GM12891 (cell line): ENCODE data around the gene TANC1.

Experiments used
- DNase-seq: peaks from one replicate; pipeline ENCODE4 v3.0.0; 2011; ENCODE audit warnings: low spot score; ENCODE audit not compliant: insufficient read length
- FAIRE-seq: peaks from 2 replicates; lab custom pipeline; 2011; peaks lifted over from hg19 to GRCh38; lab: Jason Lieb, UNC
- PAX5 ChIP-seq: IDR thresholded peaks from 2 replicates; pipeline ENCODE4 v1.6.1; 2011; ENCODE audit warnings: low read length, moderate library complexity, mild to moderate bottlenecking; ENCODE audit not compliant: insufficient read depth, severe bottlenecking
- POLR2A ChIP-seq: IDR thresholded peaks from 2 replicates; pipeline ENCODE4 v1.6.1; 2011; ENCODE audit warnings: low read depth, low read length, control low read depth
- POLR2AphosphoS5 ChIP-seq: IDR thresholded peaks from 2 replicates; pipeline ENCODE4 v1.6.1; 2011; ENCODE audit warnings: low read depth, low read length, control low read depth
- POU2F2 ChIP-seq: IDR thresholded peaks from 2 replicates; pipeline ENCODE4 v1.6.1; 2011; ENCODE audit warnings: low read depth, mild to moderate bottlenecking, control low read depth, low read length, moderate library complexity
- SPI1 ChIP-seq: IDR thresholded peaks from 2 replicates; pipeline ENCODE4 v1.6.1; 2011; ENCODE audit warnings: low read depth, low read length, control low read depth
- TAF1 ChIP-seq: IDR thresholded peaks from 2 replicates; pipeline ENCODE4 v1.6.1; 2011; ENCODE audit warnings: low read depth, low read length, control low read depth

The TANC1 gene

GRCh38 chr2:158955842-158956365 is 12.5 kb upstream of the TANC1 start:
- no peak for DNase-seq
- no peak for TF ChIP-seq TAF1
- no peak for TF ChIP-seq SPI1
- TF ChIP-seq POLR2A = no peak
- TF ChIP-seq POU2F2 = no peak
- no peak for TF ChIP-seq POLR2AphosphoS5
- no peak for TF ChIP-seq PAX5
- no peak for FAIRE-seq

DNA sequence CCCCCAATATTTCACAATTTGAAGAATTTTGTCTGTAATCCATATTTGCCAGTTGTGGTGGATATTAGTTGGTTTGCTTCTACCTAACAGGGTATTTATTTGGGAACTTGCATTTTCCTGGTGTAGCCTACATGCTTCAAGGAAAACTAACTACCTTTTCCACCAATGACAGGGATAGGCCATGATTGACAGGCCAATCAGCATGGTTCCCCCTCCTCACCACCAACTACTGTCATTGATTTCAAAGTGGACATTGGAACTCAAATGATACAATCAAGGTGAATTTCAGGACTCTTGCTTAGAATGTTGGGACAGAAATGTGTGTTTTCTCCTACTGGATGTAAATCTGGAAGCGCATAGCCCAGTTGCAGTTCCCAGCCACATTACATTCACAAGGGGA is 10.1 kb upstream of the TANC1 start:
- no peak for FAIRE-seq
- no peak for DNase-seq
- no peak for TF ChIP-seq SPI1
- TF ChIP-seq POLR2A = no peak
- no peak for TF ChIP-seq PAX5
- no peak for TF ChIP-seq POLR2AphosphoS5
- TF ChIP-seq TAF1 = no peak
- TF ChIP-seq POU2F2 = no peak

GRCh38 chr2:158960193-158960592 is 8.2 kb upstream of the TANC1 start:
- FAIRE-seq (no peak), DNase-seq (no peak)
- no peak for TF ChIP-seq TAF1

GRCh38 chr2:158962074-158962473 is 6.4 kb upstream of the TANC1 start:
- TF ChIP-seq POU2F2 (no peak), POLR2A (no peak), TAF1 (no peak), SPI1 (no peak), POLR2AphosphoS5 (no peak), PAX5 (no peak)
- no peak for DNase-seq
- no peak for FAIRE-seq

DNA sequence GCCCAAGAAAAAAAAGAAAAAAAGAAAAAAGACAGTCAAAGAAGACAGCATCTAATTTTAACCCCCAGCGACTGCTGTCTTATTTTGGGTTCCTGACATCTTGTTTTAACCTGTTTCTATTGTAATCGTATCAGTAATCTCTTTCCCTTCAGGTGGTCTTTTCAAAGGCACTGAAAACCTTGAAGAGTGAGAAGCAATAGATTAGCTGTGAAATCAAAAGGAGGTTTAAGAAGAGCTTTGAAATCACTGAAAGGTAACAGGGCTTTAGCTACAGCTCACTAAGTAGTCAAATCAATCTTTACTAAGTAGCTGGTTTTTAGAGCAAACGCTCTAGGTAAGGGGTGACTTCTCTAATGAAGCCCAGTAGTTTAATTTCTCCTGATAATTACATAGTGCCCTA is 5.4 kb upstream of the TANC1 start:
- no peak for TF ChIP-seq TAF1
- FAIRE-seq (no peak), DNase-seq (no peak)

DNA sequence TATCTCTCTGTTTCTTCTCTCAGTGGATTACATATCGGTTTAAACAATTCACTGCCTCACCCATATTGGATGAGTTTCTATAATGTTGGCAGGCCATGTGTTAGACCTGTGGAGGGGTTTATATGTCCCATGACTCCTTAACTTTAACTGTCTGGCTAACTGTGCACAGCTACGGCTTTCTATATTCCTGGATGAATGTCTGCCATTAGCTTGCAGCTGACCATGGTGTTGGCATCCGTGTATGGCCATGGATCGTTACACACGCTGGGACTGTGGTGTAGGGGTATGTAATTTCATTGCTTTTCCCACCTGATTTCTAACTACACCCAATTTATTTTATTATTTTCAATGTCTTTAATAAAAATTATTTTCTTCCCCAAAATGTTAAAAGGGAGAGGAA is 3.3 kb upstream of the TANC1 start:
- DNase-seq (no peak), FAIRE-seq (no peak)
- TF ChIP-seq POLR2A (no peak), POU2F2 (no peak), SPI1 (no peak)

GRCh38 chr2:158965641-158966040 is 2.8 kb upstream of the TANC1 start:
- TF ChIP-seq SPI1 (no peak), POU2F2 (no peak), TAF1 (no peak), POLR2A (no peak), POLR2AphosphoS5 (no peak), PAX5 (no peak)
- FAIRE-seq (no peak), DNase-seq (no peak)

GRCh38 chr2:158966312-158966711 is 2.1 kb upstream of the TANC1 start:
- TF ChIP-seq SPI1 (no peak), POU2F2 (no peak), TAF1 (no peak), POLR2A (no peak), PAX5 (no peak), POLR2AphosphoS5 (no peak)
- no peak for DNase-seq
- no peak for FAIRE-seq

- FAIRE-seq (no peak), DNase-seq (no peak)
- no peak for TF ChIP-seq POLR2A
- TF ChIP-seq PAX5 = no peak
- no peak for TF ChIP-seq SPI1
- TF ChIP-seq TAF1 = no peak
- TF ChIP-seq POLR2AphosphoS5 = no peak
- no peak for TF ChIP-seq POU2F2
Observed at GRCh38 chr2:158967114-158967730, 1.2 kb upstream of the TANC1 start.

GRCh38 chr2:158967731-158968395 is 577 bp upstream of the TANC1 start:
- FAIRE-seq = no peak

GRCh38 chr2:158969162-158969714 is 798 bp downstream of the TANC1 start:
- FAIRE-seq (no peak), DNase-seq (peak; percentile 8)
- TF ChIP-seq POLR2AphosphoS5 (no peak), PAX5 (no peak), SPI1 (no peak), TAF1 (no peak), POLR2A (no peak), POU2F2 (no peak)

More at GRCh38 chr2:158967731-158968395, 577 bp upstream of the TANC1 start:
- peak; percentile 9 for DNase-seq
- TF ChIP-seq POLR2AphosphoS5 = no peak
- TF ChIP-seq SPI1 = no peak
- no peak for TF ChIP-seq POLR2A
- no peak for TF ChIP-seq TAF1
